ENCODE results near the gene TLR8.
A peak's percentile ranks its signal among the peaks of the same experiment; 100 is the strongest.
"Not testable (repeated sequence)": the region's sequence is repeated elsewhere in the genome, so short reads cannot be mapped to it uniquely, and the experiment has no call there.

TLR8 gene

DNA sequence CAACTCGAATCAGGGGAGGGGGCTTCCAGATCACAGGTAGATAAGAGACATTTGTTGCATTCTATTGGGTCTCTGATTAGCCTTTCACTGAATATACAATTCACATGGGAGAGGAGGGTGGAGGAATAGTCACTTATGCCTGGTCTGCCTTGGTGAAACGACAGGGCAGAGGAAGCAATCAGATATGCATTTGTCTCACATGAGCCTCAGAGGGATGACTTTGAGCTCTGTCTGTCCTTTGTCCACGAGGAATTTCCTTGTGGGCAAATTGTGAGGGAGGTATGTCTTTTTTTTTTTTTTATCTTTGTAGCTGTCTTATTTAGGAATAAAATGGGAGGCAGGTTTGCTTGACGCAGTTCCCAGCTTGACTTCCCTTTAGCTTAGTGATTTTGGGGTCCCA, 40.0 kb downstream of the TLR8 start:
- no peak for DNase-seq (ENCODE audit: low read depth in 2 of 3, low spot score in 2 of 3)

DNA sequence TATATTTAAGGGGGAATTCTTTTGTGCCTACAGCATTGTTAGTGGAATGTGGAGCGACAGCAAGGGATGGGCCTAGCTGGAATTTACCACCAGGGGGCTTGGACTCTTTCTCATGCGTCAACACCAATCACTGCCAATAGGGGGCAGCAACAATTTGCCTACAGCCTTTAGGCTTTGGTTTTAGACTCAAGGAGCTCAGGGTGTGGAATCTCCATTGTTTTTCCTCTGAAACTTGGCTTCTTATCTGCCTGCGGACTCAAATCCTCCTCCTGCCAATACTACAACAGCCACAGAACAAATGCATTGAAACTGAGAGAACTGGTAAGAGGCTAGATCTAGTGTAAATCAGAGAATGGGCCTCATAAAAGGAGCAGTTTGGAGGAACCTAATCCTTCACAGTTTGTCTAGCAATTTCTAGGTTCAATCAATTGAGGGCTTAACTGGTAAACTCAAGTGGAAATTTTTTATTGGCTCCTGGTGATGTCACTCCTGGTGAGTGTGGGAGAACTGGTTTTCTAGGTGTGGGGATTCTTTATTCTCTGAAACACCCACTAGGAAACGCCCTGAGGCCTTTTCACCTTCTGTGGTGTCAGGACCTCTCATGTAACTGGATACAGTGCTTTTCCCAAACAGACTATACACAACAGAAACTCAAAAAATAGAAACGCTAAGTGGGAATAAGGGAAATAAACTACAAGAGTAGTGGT, 40.6 kb downstream of the TLR8 start:
- DNase-seq (ENCODE audit: low read depth in 2 of 3, low spot score in 2 of 3) = no peak

DNA sequence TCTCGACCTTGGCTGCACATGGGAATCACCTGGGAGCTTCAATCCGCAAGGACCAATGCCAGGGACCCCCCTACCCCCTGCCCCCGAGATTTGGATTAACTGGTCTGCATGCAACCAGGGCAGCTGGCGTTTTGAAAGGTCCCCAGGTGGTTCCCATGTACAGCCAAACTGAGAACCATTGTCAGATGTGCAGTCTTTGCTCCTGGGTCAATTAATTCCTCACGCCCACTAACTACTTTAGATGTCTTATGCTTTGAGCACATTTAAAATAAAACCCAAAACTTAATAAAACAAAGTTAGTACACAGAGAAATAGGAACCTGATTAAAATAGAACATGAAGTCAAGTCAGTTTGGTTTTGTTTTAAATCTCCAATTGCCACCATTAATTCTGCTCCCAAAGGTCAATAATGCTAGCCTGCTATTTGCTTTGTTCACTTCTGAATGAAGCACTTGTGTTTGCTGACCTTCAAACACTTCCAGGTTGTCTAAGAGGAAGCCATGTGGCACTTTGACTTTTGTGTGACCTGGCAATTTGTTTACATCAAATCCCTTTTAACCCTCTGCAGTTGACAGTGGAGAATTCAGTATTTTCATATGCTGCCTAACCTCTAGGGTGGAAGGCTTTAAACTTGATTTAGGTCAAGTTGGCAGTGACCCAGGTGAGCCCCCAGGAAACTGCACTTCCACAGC, 41.3 kb downstream of the TLR8 start:
- no peak for DNase-seq (ENCODE audit: low read depth in 2 of 3, low spot score in 2 of 3)

DNA sequence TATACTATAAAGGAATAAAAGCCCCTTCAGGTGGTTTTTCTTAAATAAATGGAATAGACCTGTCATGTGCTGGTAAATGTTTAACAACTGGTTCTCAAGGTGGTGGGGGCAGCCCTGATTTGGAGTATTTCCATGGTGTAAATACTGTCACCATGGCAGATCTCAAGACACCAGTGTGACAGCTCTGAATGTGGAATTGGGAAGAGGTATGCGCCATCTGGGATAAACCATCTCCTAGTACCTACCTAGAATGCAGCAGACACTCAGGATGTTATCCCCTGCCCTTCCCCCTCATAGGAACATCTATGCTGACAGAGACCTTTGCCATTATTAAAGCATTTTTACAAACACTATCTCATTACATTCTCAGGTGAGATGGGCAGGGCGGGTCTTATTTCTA, 42.1 kb downstream of the TLR8 start:
- DNase-seq (ENCODE audit: low read depth in 2 of 3, low spot score in 2 of 3) = no peak

DNA sequence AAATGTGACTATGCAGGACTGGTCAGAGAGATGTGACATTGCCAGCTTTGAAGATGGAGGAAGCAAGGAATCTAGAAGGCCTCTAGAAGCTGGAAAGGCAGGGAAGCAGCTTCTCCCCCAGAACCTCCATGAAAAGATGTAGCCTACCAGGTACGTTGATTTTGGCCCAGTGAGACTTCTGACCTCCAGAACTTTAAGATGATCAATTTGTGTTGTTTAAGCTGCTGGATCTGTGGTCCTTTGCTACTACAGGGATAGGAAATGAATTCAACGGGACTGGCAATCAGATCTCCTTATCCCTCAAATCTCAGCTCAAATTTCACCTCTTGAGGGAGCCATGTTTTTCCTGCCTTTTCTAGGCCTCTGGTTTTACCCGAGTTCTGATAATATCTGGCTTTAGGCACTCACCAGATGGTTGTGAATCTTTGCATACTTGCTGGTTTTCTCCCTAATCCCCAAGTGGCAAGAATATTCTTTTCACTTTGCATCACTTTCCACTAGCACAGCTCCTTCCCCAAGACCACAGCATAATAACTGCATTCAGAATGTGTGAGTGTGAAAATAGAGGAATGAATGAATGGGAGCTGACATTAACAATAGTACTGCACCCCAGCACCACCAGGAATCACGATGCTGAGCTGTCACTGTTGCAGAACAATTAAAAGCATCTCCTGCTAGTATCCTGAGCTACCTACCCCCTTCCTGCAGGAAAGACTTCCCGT, 42.9 kb downstream of the TLR8 start:
- no peak for DNase-seq (ENCODE audit: low read depth in 2 of 3, low spot score in 2 of 3)

DNA sequence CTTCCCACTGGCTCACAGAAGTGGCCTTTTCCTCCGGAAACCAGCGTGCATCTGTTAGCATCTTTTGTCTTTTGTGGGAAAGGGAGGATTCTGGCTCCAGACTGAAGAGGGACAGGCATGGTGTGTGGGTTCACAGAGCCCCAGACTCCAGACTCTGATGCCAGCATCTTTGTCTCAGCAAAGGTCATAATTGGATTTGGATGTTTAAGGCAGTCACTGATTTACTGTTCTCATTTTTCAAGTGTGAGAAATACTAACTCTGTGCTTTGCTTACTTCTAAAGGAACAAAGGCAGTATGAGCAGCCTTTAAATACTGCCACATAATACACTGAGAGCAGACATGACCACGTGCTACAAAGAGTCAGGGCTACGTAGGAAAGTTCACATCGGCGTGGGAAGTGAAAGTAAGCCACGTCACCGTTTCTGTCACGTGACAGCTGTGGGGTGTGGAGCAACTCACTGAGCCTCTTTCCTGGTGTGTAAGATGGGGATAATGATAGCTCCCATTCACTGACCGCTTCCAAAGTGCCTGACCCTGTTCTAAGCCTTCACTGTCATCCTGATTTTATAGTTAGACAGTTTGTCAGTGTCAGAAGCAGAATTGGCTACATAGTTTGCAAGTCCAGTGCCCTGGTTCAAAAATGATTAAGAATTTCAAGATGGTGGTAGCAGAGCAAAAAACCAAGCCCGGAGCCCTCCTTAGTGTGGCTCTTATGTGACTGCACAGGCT, 43.7 kb downstream of the TLR8 start:
- DNase-seq (ENCODE audit: low read depth in 2 of 3, low spot score in 2 of 3) = peak in 1 of 3 experiments; percentile 81

DNA sequence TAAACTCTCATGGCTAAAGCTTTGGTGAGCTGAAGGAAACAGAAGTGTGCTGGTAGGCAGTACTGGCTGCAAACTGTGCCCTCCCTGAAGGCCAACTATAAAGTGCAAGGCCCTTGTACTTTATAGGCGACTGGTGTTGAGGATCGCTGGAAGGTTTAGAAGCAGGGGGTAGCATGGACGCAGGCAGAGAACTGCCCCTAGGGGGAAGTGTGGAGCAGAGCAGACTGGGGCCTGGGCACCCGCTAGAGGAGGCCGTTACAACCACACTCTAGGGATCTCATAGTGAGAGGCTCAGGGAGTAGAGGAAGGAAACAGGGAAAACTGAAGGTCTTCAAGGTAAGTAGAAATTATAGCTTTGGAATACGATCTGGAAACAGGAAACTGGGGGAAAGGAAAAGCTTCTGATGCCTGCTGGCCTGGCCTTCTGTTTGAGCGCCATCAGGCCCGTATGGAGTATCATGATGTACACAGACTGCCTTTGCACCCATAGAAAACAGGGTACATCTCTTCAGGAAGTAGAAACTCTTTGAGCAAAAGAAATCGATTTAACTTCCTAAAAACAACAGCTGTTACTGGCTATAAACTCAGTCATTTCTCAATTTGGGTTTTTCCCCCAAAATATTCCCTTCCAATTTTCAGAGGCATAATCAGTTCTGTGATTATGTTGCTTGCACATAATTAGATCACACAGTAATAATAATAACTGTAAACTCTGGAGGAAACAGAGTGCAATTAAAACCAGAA, 44.6 kb downstream of the TLR8 start:
- no peak for DNase-seq (ENCODE audit: low read depth in 2 of 3, low spot score in 2 of 3)

DNA sequence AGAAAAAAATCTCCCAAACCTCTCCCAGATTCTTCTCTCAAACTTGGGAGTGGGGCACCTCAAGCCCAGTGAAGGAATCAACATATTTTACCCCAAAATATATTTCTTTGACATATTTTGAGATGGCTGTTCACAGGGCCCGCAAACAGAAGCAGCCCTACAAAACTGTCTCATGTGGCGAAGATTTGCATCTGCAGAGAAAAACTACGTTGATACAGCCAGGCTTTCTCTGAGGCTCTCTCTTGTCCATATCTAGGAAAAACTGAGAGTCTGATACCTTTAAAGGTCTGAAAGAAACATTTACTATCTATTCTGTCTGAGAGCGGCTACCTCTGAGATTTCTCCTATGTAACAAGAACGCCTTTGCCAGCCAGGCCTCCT, 45.2 kb downstream of the TLR8 start:
- DNase-seq (ENCODE audit: low read depth in 2 of 3, low spot score in 2 of 3) = no peak

DNA sequence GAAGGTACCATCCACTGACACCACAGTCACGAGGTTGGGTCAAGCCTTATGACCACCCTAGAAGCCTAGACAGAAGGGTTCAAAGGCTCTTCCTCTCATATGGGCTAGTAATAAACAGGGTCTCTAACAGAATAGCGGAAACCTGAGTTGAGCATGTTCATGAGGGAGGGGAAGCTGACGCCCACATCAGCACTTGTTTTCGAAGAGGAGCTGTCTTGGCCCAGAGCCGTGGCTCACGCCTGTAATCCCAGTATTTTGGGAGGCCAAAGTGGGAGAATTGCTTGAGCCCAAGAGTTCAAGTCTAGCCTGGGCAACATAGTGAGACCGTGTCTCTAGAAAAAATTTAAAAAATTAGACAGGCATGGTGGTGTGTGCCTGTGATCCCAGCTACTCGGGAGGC, 47.0 kb downstream of the TLR8 start:
- no peak for DNase-seq (ENCODE audit: low read depth in 2 of 3, low spot score in 2 of 3)

DNA sequence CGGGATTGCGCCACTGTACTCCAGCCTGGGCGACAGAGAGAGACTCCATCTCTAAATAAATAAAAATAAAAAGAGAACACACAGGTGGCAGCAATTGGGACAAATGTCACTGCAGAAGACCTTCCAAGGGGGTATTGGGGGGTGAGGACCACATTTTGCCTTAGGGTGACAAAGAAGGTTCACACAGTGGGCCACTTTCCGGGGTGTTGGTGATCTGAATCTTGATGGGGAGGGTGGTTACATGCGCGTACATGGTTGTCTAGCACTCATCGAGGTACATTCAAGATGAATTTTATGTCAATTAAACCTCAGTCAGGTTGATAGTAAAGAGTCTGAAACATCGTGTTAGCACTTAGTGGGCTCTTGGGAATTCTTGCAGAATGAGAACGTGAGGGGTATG, 48.0 kb downstream of the TLR8 start:
- DNase-seq (ENCODE audit: low read depth in 2 of 3, low spot score in 2 of 3) = no peak

DNA sequence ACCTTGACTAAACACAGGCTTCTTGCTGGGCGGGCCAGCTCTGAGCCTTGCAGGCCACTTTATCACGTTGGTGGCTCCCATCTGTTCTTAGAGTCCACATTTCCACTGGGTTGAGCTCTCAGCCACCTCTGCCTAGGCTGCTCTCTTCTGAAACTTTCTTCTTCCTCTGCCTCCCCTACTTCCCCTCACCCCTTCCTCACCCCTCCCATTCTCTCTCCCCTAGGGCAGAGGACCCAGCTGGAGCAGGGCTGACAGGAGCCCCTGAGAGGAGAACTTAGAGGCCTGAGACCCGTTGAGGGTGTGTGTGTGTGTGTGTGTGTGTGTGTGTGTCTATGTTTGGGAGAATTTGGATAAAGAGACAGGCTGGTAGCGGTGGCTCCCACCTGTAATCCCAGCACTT, 48.6 kb downstream of the TLR8 start:
- DNase-seq (ENCODE audit: low read depth in 2 of 3, low spot score in 2 of 3) = no peak

DNA sequence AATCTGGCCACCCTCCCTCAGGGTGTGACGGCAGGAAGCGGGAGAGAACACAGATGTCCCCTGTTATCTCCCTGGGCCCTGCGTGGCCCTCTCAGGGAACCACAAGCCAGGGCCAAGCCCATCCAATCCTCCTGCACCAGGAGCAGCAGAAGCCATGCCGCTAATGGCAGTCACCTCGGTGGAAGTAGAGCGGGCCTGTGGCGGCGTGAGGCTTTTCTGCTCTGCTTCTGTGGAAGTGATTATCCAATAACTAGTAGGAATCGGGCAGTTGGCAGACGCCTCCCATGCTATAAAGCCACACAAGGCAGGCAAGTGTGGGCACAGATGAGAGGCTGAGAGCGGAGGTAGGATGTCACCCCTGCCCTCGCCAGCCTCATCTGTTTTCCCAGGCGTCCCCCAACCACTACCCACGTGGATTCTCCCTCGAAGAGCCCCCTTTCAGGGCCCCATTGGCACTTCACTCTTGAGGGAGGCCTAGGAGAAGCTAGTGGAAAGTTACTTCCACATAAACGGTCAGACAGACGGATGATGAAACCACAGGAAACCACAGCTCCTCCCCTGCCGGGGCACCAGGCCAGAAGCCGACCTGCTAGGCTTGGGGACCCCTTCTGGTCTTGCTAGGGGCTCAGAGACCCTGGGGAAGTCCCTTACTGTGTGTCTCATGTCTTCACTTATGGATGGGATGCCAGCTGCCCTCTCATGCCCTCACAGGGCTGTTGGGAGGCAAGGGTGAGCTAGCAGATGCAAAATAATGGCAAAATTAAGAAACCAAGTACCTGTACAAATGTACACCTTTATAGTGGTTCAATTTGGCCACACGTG, 49.7 kb downstream of the TLR8 start:
- peak in 1 of 3 experiments; percentile 70 for DNase-seq (ENCODE audit: low read depth in 2 of 3, low spot score in 2 of 3)

DNA sequence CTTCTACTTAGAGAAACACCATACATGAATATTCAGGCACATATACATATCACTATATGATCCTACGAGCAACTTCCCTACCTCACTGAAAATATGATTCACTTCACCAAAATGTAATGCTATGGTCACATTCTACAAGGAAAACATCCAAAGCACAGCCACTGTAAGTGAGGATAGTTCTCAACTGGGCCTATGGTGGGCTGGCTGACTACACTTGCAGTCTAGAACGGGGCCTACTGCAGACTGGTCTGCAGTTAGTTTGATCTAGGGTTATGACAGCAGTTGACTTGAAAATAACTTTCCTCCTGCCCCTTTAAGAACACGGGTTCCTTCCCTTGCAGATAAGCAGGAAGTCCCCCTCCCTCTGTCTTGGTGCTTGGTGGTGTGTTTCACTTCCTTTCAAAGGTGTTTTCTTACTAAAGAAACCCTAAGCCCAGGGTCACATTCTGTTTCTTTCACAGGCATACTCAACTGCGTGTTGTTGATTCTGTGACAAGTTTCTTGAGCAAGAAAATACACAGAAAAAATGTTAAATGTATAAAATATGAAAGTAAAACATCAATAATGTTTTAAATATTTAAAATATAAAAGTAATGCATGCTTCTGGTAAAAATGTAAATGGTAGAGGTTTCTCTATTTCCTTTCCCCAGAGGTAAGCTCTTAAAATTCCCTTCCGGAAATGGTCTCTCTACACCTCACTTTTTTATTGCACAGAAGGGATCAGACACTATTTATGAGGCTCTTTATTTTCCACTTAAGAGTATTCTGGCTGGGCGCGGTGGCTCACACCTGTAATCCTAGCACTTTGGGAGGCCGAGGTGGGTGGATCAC, 50.5 kb downstream of the TLR8 start:
- no peak for DNase-seq (ENCODE audit: low read depth in 2 of 3, low spot score in 2 of 3)

DNA sequence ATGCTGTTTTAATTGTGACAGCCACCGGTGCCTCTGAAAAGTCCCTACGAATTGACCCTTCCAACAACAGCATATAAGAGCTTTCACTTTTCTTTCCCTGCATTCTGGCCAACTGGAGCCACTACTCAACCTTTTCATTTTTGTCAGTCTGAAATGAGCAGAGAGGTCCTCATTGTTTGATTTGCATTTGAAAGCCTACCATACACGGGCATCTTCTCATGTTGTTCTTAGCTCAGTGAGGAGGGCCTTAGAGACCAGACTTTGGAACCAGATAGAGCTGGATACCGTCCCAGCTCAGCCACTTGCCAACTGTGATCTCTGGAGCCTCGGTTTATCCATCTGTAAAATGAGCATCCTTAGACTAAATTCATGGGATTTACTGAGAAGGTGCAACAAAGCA, 51.6 kb downstream of the TLR8 start:
- no peak for DNase-seq (ENCODE audit: low read depth in 2 of 3, low spot score in 2 of 3)

DNA sequence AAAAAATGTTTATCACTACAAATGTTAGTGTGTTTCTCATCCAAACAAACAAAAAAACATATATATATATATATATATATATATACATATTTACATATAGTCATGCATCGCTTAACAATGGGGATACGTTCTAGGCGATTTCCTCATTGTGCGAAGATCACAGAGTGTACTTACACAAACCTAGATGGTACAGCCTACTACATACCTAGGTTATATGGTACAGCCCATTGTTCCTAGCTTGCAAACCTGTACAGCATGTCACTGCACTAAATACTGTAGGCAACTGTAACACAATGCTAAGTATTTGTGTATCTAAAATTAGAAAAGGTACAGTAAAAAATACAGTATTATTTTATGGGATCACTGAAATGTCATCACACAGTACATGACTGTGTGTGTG, 52.0 kb downstream of the TLR8 start:
- no peak for DNase-seq (ENCODE audit: low read depth in 2 of 3, low spot score in 2 of 3)

DNA sequence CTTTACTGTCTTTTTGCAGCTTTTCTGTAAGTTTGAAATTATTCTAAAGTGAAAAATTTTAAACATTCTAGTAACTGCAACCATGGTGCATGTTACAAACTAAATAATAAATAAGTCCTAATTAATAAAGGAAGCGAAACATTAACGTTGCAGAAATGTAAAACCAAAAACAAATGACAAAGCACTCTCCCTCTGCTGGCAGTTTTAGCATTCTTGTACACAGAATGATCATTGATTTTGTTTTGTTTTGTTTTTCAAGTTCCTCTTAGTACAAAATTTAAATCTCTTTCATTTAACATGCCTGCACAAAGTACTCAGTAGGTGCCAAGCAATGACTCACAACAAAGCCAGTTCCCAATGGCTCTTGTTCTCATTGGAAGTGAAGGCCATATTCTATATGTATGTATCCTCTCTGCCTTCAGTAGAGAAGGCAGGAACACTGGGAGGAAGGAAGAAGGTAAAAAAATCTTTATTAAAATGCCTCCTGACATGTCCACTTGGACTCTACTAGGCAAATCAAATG, 54.8 kb downstream of the TLR8 start:
- no peak for DNase-seq (ENCODE audit: low read depth in 2 of 3, low spot score in 2 of 3)

DNA sequence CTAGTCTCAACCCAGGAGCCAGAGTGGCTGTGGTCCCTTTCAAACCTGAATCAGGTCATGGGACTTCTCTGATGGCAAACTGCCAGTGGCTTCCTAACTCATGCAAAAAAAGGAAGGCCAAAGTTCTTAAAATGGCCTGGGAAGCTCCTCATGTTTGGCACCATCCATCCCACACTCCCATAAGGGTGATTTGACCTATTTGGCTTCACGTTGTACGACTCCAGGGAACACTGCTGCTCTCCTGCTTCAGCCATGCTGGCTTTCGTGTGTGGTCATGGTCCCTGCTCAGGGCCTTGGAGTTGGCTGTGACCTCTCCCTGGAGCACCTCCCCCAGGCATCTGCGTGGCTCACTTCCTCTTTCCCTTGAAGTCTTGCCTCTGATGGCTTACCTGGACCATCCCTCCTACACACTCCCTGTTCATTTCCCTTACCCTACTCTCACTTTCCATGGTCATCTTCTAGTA, 55.7 kb downstream of the TLR8 start:
- no peak for DNase-seq (ENCODE audit: low read depth in 2 of 3, low spot score in 2 of 3)

DNA sequence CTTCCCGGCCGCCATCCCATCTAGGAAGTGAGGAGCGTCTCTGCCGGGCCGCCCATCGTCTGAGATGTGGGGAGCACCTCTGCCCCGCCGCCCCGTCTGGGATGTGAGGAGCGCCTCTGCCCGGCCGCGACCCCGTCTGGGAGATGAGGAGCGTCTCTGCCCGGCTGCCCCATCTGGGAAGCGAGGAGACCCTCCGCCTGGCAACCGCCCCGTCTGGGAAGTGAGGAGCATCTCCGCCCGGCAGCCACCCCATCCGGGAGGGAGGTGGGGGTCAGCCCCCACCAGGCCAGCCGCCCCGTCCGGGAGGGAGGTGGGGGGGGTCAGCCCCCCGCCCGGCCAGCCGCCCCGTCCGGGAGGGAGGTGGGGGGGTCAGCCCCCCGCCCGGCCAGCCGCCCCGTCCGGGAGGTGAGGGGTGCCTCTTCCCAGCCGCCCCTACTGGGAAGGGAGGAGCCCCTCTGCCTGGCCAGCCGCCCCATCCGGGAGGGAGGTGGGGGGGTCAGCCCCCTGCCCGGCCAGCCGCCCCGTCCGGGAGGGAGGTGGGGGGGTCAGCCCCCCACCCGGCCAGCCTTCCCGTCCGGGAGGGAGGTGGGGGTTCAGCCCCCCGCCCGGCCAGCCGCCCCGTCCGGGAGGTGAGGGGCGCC, 56.9 kb downstream of the TLR8 start:
- not testable (repeated sequence) for DNase-seq (ENCODE audit: low read depth in 2 of 3, low spot score in 2 of 3)
